Ramos (cell line): ENCODE measurements around the gene ABCG4.
"Not testable (repeated sequence)": the region's sequence is repeated elsewhere in the genome, so short reads cannot be mapped to it uniquely, and the experiment has no call there.

Source experiments
- in situ Hi-C: fragments of 300-500 bp; cut with MboI; formaldehyde crosslinking; loops from one replicate; pipeline ENCODE4 v1.14.3; 2022; ENCODE audit warnings: low sequenced_read_pairs; ENCODE audit not compliant: unreplicated experiment

Gene ABCG4

DNA sequence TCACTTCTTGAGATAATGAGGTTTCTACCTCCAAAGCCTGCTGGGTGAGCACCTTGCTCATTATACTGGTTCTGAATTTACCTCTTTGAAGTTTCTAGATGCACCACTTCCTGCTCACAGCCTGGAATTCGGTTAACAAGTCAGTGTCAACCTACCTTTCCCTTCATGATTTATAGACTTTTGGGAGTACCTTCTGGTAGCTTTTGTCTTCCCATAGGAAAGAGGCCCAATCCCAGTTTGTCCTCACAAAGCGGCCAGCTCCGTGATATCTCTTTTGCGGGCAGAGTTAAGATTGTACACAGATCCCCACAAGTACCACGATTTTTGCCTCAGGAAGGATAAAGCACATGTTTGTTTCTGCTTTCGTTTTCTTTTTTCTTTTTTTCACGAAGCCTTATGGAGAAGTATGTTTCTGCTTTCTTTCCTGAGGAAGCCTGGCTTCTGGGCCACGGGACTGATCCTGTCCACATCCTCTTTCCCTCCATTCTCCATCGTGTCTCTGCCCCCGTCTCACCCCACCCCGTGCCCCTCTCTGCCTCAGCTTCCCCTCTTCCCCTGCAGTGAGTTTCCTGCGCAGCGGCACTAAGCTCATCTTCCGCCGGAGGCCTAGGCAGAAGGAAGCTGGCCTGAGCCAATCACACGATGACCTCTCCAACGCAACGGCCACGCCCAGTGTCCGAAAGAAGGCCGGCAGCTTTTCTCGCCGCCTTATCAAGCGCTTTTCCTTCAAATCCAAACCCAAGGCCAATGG lies 33.2 kb upstream of the ABCG4 start:
- in situ Hi-C loops: no loop called here

DNA sequence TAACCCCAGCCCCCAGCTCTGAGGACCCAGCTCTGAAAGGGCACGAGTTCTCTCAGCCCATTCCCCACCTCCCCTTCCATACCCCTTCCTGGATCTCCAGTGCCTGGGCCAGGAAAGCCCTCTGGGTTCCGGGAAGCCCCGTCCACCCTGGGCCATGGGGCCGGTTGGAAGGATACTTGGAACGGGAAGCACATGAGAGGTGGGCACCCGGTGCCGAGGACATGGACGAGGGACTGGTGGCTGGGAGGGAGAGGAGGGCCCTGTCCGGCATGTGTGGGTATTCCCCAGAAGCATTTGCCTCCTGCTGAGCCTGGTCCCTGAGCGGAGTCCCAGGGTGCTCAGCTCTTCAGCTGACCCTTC lies 32.6 kb upstream of the ABCG4 start:
- in situ Hi-C loops: no loop called here

DNA sequence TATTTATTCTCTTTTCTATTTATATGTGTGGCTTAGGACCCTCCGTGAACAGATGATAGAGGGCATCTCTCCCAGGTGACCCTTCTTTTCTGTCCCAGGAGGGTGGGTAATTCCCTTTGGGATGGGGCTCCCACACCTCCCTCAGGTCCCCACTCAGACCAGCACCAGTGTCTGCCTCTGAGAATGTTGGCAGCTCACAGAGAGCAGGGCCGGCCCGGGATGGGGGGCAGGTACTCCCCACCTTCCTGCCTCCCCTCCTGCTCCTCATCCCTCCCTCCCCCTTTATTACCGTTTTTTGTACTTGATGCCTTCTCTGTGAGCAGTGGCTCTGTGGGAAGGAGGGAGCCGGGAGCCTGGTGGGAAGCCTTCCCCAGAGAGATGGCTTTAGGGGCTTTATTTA lies 32.3 kb upstream of the ABCG4 start:
- in situ Hi-C loops: no loop called here

DNA sequence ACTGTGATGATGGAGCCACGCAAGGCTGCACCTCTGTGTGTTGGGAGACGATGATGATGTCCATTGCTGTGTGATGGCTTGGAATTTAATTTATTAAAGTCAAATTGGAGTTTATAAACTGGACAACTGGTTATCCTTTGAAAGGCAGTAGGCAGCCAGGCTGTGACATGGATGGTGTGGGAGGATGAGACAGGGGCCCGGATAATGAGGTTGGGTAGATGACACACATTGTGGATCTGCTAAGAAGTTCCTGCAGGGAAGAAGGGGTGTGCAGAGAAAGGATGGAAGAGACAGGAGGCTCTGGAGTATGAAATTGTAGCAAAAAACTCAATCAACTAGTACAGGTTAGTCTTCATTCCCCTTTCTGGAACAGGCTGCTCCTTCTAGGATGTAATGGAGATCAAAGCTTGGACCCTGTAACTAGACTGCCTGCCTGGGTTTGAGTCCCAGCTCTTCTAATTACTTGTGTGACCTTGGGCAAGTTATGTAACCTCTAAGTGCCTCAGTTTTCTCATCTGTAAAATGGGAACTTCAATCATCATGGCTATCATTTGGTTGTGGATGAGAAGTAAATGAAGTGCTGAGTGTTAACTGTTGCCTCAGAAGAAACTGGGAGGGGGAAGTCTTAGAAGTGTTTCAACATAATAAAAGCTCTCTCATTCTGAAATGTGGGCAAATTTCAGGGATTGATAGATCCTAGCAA lies 31.7 kb upstream of the ABCG4 start:
- in situ Hi-C loops: no loop called here

DNA sequence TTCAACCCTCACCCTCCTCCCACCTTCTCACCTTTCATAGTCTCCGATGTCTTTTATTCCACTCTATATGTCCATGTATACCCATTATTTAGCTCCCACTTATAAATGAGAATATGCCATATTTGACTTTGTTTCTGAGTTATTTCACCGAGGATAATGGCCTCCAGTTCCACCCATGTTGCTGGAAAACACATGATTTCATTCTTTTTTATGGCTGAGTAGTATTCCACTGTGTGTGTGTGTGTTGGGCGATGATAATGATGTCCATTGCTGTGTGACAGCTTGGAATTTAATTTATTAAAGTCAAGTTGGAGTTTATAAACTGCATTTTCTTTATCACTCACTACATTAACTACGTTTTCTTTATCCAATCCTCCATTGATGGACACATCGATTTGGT lies 30.6 kb upstream of the ABCG4 start:
- in situ Hi-C loops: no loop called here

DNA sequence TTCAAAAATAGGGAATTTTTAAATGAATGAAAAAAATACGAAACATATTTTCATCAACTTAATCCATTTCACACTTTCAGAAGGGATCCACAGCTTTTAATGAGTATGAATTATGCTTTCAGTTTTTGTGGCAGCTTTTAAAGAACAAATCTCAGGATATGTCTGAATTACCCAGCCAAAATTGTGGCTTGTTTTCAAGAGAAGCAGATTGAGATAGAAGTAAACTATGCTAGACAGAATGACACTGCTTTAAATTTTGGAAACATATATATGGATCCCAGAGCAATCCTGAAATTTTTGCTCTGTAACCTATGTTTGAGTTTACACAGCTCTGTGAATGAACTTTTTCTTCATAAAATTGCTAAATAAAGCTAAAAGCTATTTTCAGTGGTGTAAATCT lies 29.9 kb upstream of the ABCG4 start:
- in situ Hi-C loops: no loop called here

DNA sequence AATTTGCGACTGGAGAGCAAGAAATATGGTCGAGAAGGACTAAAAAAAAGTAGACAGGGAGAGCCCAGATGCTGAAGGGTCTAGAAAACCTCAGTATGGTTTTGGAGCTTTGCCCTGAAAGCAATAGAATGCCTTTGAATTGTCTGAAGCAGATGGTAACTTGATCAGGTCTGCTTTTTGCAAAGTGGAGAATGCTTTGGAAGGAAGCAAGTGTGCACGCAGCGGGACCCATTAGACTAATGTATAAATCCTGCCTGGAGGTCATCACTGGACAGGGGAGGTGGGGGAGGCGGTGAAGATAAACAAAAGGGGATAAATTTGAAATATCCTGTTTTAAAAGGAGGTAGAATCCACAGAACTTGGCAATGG lies 28.2 kb upstream of the ABCG4 start:
- in situ Hi-C loops: no loop called here

DNA sequence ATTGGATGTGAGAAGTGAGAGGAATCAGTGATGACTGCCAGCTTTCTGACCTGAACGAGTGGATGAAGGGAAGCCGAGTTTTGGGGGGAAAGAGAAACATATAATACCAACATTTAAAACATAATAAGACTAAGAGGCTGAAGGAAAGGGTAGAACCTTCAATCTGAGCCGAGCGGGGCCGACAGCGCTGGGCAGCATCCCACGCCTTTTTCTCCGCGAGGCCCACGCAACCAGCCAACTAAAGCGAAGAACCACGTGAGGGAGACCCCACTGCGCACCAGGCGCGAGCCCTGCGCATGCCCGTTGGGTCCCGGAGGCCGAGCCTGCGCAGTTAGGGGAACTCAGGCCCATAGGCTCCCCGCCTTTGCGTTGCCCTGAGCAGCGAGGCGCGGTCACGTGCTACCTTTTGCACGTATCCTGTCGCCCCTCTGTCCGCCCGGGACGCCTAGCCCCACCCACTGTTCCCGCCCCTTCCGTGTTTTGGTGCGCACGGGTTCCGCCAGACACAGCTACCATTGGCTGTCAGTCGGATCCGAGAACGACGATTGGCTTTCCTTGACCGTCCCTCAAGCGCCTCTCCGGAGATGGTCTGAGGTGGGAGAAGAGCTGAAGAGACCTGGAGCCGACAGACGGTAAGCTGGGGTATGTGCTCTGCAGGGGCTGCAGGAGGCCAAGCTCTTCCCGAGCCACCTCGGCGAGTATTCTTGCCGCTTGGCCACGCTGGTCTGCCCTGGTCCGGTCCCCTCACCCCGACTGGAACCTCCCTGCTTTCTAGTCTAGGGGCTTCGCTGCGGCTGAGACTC lies 27.6 kb upstream of the ABCG4 start, which contains the start of gene HINFP:
Gene HINFP (plus strand): TSS at position 573 of the 803 bp plus-strand sequence. CDS start 5,365 bp downstream, outside the sequence.
- in situ Hi-C loops: no loop called here

DNA sequence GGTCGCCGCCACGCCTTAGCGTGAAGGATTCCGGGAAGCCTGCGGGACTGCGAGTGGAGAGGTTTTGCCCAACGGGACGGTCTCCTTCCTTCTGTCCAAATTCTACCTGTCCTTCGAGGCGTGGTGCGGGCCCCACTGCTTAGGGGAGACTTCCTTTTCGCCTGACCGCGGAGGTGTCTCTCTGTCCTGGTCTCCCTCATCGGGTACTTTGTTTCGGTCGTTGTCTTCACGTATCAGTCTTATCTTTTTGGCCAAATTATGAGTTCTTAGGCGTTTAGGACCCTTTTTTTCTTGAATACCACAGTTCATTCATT lies 27.1 kb upstream of the ABCG4 start:
- in situ Hi-C loops: no loop called here

DNA sequence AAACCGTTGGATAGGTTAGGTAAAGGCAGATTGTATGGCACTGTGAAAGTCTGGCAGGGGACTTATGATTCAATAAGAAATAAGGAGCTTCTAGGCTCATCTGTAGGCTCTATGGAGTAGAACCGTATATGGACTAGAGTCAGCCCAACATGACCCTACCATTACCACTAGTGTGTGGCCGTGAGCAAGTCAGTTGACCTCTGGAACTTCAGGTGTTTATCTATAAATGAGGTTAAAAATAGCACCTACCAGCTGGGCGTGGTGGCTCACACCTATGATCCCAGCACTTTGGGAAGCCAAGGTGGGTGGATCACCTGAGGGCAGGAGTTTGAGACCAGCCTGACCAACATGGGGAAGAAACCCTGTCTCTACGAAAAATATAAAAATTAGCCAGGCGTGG lies 23.0 kb upstream of the ABCG4 start:
- in situ Hi-C loops: no loop called here

DNA sequence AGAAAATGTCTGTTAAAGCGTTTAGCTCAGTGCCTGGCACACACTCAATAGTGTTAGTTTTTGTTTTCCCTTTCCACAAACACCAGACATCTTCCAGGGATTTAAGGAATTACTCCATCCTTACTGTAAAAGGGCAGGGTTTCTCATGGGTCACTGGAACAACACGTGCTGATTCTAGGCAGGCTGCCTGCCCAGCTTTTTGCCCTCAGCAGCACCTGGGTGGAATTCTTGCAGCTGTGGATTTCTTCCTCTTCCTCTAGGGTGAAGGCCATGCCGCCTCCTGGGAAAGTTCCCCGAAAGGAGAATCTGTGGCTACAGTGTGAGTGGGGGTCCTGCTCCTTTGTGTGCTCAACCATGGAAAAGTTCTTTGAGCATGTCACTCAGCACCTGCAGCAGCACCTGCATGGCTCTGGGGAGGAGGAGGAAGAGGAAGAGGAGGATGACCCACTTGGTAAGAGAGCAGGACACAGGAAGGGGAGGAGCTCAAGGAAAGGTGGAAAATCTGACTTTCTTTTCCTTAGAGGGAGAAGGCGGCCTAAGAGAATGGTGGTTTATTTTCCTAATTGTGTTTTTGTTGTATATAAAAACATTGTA lies 22.1 kb upstream of the ABCG4 start:
- in situ Hi-C loops: no loop called here

DNA sequence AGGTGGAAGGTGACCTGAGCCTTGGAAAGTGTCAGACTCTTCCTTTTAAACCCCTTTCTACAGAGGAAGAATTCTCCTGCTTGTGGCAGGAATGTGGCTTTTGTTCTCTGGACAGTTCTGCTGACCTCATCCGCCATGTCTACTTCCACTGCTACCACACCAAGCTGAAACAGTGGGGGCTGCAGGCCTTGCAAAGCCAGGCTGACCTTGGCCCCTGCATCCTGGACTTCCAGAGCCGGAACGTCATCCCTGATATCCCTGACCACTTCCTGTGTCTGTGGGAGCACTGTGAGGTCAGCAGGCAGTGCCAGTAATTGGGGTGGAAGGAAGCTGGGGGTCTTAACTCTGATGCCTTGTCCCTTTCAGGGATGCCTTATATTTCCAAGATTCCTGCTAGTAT lies 18.2 kb upstream of the ABCG4 start:
- in situ Hi-C loops: no loop called here

DNA sequence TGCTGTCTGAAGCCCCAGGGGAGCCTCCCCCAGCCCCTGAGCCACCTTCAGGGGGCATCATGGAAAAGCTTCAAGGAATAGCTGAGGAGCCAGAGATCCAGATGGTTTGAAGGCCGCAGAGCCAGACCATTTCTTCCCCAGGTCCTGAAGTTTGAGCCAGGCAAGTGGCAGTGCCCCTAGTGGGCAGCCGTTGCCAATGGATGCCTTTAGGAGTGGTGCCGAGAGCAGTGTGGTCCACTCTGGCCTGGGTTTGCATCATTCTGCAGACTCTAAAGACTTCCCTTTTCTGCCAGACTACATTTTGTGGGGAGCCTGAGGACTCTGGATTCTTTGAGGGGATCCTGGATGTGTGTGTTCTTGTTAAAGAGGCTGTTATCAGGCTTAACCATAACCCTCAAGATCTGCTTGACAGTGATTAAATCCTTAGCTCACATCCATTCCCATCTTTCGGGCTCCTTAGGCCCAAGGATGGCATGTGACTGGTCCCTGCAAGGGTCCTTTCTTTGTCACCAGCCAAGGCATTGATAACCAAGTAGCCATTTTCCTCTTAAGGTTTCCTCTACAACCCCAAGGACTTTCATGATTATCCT lies 14.4 kb upstream of the ABCG4 start:
- in situ Hi-C loops: no loop called here

DNA sequence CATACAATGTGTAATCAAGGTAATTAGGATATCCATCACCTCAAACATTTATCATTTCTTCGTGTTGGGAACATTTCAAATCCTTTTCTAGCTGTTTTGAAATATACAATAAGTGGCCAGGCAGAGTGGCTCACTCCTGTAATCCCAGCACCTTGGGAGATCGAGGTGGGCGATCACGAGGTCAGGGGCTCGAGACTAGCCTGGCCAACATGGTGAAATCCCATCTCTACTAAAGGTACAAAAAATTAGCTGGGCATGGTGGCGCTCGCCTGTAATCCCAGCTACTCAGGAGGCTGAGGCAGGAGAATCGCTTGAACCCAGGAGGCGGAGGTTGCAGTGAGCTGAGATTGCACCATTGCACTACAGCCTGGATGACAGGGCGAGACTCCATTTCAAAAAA lies 9.6 kb upstream of the ABCG4 start:
- in situ Hi-C loops: not testable (repeated sequence)

DNA sequence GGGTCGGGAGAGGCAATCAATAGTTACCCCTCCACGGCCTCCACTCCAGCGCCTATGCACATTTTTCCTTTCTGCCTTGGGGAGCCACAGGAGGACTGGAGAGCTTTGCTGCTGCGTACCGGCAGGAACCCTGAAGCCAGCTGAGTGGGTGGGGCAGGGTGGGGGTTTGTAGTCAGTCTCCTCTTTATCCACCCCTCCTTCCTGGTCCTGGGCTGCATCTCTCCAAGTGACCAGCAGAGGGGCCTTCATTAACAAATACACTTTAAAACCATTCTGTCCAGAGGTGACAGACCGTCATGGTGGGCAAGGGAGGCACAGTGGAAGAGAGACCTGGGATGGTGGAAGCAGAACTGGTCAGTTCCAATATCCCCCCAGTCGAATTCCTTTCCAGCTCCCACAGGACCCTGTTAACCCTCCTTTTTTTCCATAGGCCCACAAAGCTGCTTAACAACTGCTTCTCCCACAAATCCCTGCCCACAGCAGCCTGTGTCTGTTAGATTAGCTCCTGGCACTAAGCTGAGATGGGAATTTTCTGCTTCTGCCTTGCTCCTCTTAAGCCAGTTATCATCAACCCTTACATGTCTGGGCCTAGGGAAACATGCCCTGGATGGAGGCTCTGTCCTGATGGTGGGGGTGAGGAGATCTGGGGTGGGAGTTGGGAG lies 3.9 kb upstream of the ABCG4 start:
- in situ Hi-C loops: no loop called here

DNA sequence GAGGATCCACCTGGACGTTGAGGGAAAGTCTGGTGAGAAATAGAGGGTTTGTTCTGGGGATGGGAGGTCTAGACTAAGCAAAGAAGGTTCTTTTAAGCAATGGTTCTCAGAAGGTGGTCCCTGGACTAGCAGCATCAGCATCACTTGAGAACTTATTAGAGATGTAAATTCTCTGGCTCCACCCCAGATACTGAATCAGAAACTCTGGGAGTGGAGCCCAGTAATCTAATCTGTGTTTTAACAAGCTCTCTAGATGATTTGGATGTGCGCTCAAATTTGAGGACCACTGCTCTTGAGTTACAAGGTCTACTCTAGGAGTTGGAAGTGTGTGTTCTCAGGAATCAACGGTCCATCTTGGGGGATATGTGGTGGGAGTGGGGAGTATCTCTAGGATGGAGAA lies 3.3 kb upstream of the ABCG4 start:
- in situ Hi-C loops: no loop called here

DNA sequence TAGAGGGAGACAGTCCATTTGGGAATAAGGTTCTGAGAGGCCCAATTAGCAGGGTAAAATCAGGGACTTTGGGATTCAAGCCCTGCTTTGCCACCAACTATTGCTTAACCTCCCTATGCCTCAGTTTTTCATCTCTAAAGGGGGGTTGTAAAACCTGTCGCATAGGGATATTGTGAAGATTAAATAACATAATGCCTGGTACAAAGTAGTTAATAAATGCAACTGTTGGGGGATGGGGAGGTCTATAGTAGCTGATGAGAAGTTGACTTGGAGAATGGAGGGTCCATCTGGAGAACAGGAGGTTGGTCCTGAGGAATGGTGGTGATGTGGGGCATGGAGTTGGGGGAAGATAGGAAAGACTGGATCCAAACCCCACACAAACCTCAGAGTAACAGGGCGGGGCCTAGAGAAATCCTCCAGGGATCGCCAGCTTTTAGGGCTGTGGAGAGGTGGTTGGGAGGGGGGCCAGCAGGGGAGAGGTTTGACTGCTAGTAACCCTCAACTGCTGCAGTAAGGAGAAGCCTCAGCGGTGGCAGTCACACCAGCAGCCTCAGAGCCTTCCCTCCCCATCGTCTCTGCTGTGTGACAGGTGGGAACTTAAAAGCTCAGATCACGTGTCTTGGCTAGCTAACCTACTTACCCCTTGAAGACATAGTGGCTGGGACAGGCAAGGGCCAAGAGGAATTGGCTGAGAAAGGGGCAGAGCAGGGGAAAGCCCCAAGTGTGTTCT lies 1.1 kb upstream of the ABCG4 start:
- in situ Hi-C loops: no loop called here

DNA sequence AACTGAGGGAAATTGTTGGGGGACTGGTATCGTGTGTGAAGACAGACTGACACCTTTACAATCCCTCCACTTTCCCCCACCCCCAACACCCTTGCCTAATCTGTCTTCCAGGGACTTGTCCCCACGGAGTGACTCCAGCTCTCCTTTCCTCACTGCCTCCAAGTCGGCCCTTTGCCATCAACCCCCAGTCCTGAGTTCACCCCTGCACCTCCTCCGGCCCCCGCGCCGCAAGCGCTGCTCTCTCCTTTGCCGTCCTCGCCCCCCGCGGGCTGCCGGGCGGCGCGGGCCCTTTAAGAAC lies 183 bp upstream of the ABCG4 start:
- in situ Hi-C loops: no loop called here

DNA sequence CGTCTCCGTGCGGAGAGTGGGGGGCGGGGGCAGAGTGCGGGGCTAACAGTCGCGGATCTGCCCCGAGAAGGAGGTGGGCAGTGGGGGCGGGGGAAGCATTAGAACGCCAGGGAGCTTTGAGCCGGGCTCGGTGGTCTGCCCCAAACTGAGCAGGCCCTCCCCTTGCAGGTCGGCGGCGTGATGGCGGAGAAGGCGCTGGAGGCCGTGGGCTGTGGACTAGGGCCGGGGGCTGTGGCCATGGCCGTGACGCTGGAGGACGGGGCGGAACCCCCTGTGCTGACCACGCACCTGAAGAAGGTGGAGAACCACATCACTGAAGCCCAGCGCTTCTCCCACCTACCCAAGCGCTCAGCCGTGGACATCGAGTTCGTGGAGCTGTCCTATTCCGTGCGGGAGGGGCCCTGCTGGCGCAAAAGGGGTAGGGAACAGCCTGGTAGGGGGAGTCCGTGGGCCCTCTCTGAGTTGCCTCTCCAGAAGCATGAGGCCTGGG lies 979 bp downstream of the ABCG4 start:
- in situ Hi-C loops: no loop called here

DNA sequence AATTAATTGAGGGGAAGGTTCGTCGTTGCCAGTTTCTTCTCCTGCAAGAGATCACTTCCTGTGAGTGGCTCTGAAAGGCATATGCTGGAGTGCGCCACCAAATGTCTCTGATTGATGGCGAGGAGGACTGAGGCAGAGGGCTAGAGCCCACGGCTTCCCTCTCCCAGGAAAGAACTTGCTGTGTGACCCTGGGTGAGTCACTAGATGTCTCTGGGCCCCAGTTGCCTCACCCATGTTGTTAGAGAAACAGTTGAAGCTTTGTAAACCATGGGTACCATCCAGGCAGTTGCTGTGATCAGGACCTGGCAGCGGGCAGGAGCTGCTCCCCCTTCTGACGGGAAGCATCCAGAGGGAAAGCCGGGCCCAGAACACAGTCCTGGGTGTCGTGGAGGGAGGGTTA lies 3.2 kb downstream of the ABCG4 start:
- in situ Hi-C loops: no loop called here
